Measurements from ENCODE around the gene NMU.

NMU gene

DNA sequence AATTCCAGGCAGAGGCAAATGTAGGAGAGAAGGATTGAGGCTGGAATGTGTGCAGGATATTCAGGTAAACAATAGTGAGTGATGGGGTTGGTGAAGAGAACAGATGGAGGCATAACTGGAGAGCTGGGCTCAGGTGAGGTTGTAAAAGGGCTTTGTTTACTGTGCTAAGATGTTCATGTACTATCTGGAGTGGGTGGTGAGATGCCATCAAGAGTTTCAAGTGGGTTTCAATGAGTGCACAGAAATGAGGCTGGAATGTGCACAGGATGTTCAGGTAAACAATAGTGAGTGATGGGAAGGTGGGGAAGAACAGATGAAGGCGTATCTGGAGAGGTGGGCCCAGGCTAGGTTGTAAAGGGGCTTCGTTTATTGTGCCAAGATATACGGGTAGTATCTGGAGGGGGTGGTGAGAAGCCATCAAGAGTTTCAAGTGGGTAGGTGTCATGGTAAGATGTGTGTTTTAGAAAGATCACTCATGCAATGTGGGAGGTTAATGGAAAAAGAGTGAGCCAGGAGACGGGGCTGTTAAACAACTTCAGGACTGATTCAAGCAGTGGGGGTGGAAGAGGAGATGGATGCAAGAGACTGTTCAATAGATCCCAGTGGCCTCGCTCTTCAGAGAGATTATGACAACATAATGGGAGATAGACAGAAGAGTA is 25.4 kb upstream of the NMU start:
- CTCF ChIA-PET: no interaction called here
- TF ChIP-seq, protein P1, sequence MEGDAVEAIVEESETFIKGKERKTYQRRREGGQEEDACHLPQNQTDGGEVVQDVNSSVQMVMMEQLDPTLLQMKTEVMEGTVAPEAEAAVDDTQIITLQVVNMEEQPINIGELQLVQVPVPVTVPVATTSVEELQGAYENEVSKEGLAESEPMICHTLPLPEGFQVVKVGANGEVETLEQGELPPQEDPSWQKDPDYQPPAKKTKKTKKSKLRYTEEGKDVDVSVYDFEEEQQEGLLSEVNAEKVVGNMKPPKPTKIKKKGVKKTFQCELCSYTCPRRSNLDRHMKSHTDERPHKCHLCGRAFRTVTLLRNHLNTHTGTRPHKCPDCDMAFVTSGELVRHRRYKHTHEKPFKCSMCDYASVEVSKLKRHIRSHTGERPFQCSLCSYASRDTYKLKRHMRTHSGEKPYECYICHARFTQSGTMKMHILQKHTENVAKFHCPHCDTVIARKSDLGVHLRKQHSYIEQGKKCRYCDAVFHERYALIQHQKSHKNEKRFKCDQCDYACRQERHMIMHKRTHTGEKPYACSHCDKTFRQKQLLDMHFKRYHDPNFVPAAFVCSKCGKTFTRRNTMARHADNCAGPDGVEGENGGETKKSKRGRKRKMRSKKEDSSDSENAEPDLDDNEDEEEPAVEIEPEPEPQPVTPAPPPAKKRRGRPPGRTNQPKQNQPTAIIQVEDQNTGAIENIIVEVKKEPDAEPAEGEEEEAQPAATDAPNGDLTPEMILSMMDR (conservative IDR thresholded peaks at IDR 0.05; ENCODE audit: low read depth): no peak
- DNase-seq (ENCODE audit: low spot score): no peak
- POLR2A ChIA-PET (ENCODE audit: low non-redundant PET): no interaction called here
- H3K27ac ChIP-seq: no peak overlapping the region

DNA sequence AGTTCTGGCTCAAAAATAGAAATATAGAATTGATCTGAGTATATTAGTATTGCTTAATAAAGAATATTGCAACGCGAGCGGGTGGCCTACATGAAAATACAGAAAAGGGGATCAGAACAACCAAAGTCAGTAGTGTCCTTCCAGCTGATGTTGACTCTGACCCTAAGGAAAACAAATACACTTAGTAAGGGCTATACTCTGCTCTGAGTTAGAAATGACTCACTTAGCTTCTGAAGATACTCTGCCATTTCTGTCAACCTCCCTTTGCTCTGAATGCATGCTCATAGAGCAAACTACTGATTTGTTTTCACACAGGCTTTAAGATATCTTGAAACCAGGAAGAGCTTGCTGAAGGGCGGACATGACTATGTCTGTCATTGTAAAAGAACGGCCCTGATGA is 22.6 kb upstream of the NMU start:
- TF ChIP-seq, protein P1 (conservative IDR thresholded peaks at IDR 0.05; ENCODE audit: low read depth): no peak
- ChIA-PET POLR2A (ENCODE audit: low non-redundant PET) (no interaction called here), CTCF (no interaction called here)
- no peak for DNase-seq (ENCODE audit: low spot score)
- H3K27ac ChIP-seq: no peak overlapping the region

DNA sequence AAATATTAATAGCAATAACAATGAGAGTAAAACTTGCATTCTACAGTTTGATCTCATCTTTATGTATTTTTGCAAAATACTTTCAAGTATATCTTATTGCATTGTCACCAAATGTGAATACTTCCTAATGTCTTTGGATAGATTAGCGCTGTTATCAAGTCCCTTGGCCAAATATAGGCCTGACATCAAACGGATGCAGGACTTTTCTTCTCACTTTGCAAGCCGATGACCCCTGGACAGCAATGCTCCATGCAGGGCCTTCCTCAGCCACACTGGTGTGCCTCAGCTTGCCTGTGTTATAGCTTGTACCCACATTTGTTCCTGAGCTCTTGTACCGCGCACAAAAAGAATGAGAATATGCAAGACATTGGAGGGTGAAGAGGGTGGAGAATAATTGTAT is 18.0 kb upstream of the NMU start:
- ChIA-PET POLR2A (ENCODE audit: low non-redundant PET) (no interaction called here), CTCF (no interaction called here)
- H3K27ac ChIP-seq: no peak overlapping the region
- DNase-seq (ENCODE audit: low spot score): no peak
- TF ChIP-seq, protein P1 (conservative IDR thresholded peaks at IDR 0.05; ENCODE audit: low read depth): no peak

DNA sequence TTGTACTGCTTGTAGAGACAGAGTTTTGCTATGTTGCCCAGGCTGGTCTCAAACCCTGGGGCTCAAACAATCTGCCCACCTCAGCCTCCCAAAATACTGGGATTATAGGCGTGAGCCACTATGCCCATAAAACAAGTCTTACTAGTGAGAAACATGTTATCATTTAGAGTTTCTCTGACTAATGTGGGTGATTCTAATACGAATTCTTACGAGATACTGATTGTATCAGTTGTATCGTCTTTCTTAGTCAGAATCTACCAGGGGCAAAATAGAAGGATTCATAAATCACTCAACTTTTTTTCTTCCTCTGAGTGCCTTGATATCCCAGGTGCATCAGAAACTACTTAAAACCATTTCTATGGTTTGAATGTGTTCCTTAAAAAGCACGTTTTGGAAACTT is 14.4 kb upstream of the NMU start:
- TF ChIP-seq, protein P1 (conservative IDR thresholded peaks at IDR 0.05; ENCODE audit: low read depth): no peak
- DNase-seq (ENCODE audit: low spot score): no peak
- no peak overlapping the region for H3K27ac ChIP-seq
- POLR2A ChIA-PET (ENCODE audit: low non-redundant PET): no interaction called here
- CTCF ChIA-PET: interaction anchor here (0.5 kb wide), 1 partner anchor 202 kb away, joined by 5 read pairs; no protein-coding TSS in a partner anchor

DNA sequence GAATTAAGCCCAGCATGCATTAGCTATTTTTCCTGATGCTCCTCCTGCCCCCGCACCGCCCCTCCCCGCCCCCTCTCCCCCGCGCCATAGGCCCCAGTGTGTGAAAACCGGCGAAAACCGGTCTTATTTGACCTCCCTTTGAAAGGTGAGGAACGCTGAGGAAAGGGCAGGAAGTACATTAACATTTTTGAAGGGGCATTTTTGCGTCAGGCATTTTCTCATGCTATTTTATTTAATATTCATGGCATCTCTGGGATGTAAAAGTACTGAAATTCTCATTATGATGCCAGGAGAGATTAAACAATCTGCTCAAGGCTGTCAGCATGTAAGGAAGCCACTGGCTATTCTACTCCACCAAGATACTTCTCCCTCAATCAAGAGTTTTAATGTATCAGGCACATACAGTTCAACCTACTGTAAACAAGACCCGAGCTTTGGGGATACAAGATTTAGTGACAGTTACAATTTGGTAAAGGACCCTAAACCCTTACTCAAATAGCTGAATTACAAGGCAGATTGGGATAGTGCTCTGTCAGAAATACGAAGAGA is 1.2 kb upstream of the NMU start:
- ChIA-PET CTCF (interaction anchor here (0.7 to 1.2 kb wide), 2 partner anchors 83 to 193 kb away, joined by 3 to 7 read pairs; no protein-coding TSS in a partner anchor), POLR2A (ENCODE audit: low non-redundant PET) (no interaction called here)
- H3K27ac ChIP-seq: no peak overlapping the region
- TF ChIP-seq, protein P1 (conservative IDR thresholded peaks at IDR 0.05; ENCODE audit: low read depth): no peak
- DNase-seq (ENCODE audit: low spot score): no peak

DNA sequence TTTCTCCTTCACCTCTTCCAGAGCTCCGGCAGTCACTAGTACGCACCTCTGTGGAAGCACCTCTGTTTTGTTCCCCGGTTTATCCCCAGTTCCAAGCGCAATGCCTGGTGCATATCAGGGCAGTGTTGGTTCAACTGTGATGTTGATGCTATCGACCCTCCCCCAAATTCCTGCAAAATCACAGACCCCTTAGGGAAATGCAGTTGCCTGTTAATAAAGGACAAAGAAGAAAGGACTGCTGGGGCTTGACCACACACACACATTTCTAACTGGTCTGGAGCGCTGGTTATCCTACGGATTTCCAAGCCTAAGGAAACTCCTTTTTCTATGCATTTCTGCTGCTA is 530 bp upstream of the NMU start:
- TF ChIP-seq, protein P1 (conservative IDR thresholded peaks at IDR 0.05; ENCODE audit: low read depth): no peak
- DNase-seq (ENCODE audit: low spot score): no peak
- CTCF ChIA-PET: interaction anchor here (1.6 kb wide), 1 partner anchor 82 kb away, joined by 5 read pairs; no protein-coding TSS in a partner anchor
- POLR2A ChIA-PET (ENCODE audit: low non-redundant PET): no interaction called here
- H3K27ac ChIP-seq: peak overlapping the region; percentile 66

Data from RWPE1 (cell line).